H1 (cell line): ENCODE results near the gene MRTFA. TPM values are rescaled to one million over a fixed set of nuclear protein-coding genes. Genes with fewer than 3 reads are reported as not detected.

Source experiments
- CTCF ChIA-PET: fragments of 300-600 bp; sonication (Branson Sonifier 250); formaldehyde crosslinking; loops from one replicate; lab custom pipeline; 2021; ENCODE audit not compliant: partially characterized antibody; lab: Charles Lee
- POLR2A ChIA-PET: fragments of 300-600 bp; sonication (Branson Sonifier 250); formaldehyde crosslinking; loops from one replicate; lab custom pipeline; 2021; ENCODE audit warnings: inconsistent platforms; ENCODE audit not compliant: partially characterized antibody; lab: Charles Lee
- DNase-seq, 2 experiments: peaks; one replicate each; pipeline versions ENCODE4 v3.0.0 to v3.0.0-alpha.2; 2010 to 2022; ENCODE audit warnings: low spot score in 2 of 2, low read depth in 1 of 2, mixed read lengths in 1 of 2
- FAIRE-seq: peaks from 2 replicates; lab custom pipeline; 2011; peaks lifted over from hg19 to GRCh38; lab: Jason Lieb, UNC
- H2AFZ ChIP-seq: 2 replicates; pipeline ENCODE4 v1.8.1; 2012; ENCODE audit warnings: low read length, inconsistent platforms
- H2AK5ac ChIP-seq: 2 replicates; pipeline ENCODE4 v1.6.1; 2013; ENCODE audit warnings: low read depth, low read length
- H2BK120ac ChIP-seq: replicated peaks from 2 replicates; pipeline ENCODE3; 2013; ENCODE audit warnings: low read depth, low read length, inconsistent platforms
- H2BK12ac ChIP-seq: 2 replicates; pipeline ENCODE4 v1.6.1; 2013; ENCODE audit warnings: low read depth, low read length
- H2BK15ac ChIP-seq: 2 replicates; pipeline ENCODE4 v1.6.1; 2013; ENCODE audit warnings: low read length
- H2BK20ac ChIP-seq: 2 replicates; pipeline ENCODE4 v1.6.1; 2013; ENCODE audit warnings: low read length
- H2BK5ac ChIP-seq: 2 replicates; pipeline ENCODE4 v1.6.1; 2013; ENCODE audit warnings: low read depth, low read length
- H3K14ac ChIP-seq: 2 replicates; pipeline ENCODE4 v1.6.1; 2013; ENCODE audit warnings: inconsistent platforms; ENCODE audit not compliant: insufficient read length
- H3K18ac ChIP-seq: 2 replicates; pipeline ENCODE4 v1.6.1; 2013; ENCODE audit warnings: low read length; ENCODE audit errors: extremely low read depth
- H3K23ac ChIP-seq: 2 replicates; pipeline ENCODE4 v1.6.1; 2013; ENCODE audit warnings: inconsistent platforms; ENCODE audit not compliant: insufficient read length
- H3K23me2 ChIP-seq: 2 replicates; pipeline ENCODE4 v1.6.1; 2013; ENCODE audit warnings: low read depth, low read length
- H3K27ac ChIP-seq: 2 replicates; pipeline ENCODE4 v1.6.1; 2011; ENCODE audit warnings: low read depth, low read length, inconsistent platforms
- H3K27me3 ChIP-seq, 4 experiments: replicated peaks in 1 of 4; 1 replicate in 1 of 4; 2 replicates in 3 of 4; pipeline versions ENCODE4 v1.6.1 to v1.8.1; 2011 to 2013; ENCODE audit warnings: low read length in 3 of 4, mild to moderate bottlenecking in 3 of 4, inconsistent platforms in 2 of 4, mixed read lengths in 2 of 4, moderate library complexity in 1 of 4; ENCODE audit not compliant: control insufficient read depth in 3 of 4, insufficient read depth in 3 of 4; ENCODE audit errors: extremely low read depth in 1 of 4
- H3K36me3 ChIP-seq, 4 experiments: 2 replicates each; pipeline versions ENCODE4 v1.6.1 to v1.8.1; 2011 to 2013; ENCODE audit warnings: mild to moderate bottlenecking in 4 of 4, low read length in 3 of 4, moderate library complexity in 2 of 4, control low read depth in 1 of 4, inconsistent platforms in 1 of 4; ENCODE audit not compliant: insufficient read depth in 4 of 4, control insufficient read depth in 2 of 4
- H3K4ac ChIP-seq: replicated peaks from 2 replicates; pipeline ENCODE3; 2013; ENCODE audit warnings: low read length, low read depth, mixed read lengths, inconsistent platforms; ENCODE audit not compliant: insufficient read length
- H3K4me1 ChIP-seq, 4 experiments: replicated peaks in 1 of 4; 1 replicate in 1 of 4; 2 replicates in 3 of 4; pipeline versions ENCODE4 v1.6.1 to v1.8.1; 2011 to 2013; ENCODE audit warnings: low read length in 3 of 4, inconsistent platforms in 2 of 4, mixed read lengths in 1 of 4; ENCODE audit not compliant: insufficient read depth in 4 of 4, control insufficient read depth in 3 of 4
- H3K4me2 ChIP-seq, 2 experiments: 2 replicates each; pipeline versions ENCODE4 v1.6.1 to v1.8.1; 2011 to 2013; ENCODE audit warnings: low read depth in 2 of 2, low read length in 2 of 2, control low read depth in 1 of 2, inconsistent platforms in 1 of 2, mild to moderate bottlenecking in 1 of 2; ENCODE audit not compliant: insufficient read depth in 1 of 2
- H3K4me3 ChIP-seq, 4 experiments: fragments of 200-600, 300-600 bp in 1 of 4; sonication (generic), shearing (Covaris generic), sonication (Bioruptor Twin) in 1 of 4; 2 replicates each; pipeline versions ENCODE4 v1.5.1 to v1.8.1; 2011 to 2016; ENCODE audit warnings: low read length in 4 of 4, low read depth in 3 of 4, control low read depth in 2 of 4, inconsistent platforms in 2 of 4, mild to moderate bottlenecking in 2 of 4, mixed read lengths in 1 of 4, moderate library complexity in 1 of 4; ENCODE audit not compliant: insufficient read depth in 2 of 4; ENCODE audit errors: extremely low read depth in 1 of 4
- H3K56ac ChIP-seq: replicated peaks from 2 replicates; pipeline ENCODE3; 2013; ENCODE audit warnings: low read depth, mild to moderate bottlenecking, mixed read lengths, low read length, inconsistent platforms; ENCODE audit not compliant: insufficient read length
- H3K79me1 ChIP-seq: 2 replicates; pipeline ENCODE4 v1.6.1; 2013; ENCODE audit warnings: low read depth, low read length, control low read depth
- H3K79me2 ChIP-seq, 2 experiments: 2 replicates each; pipeline versions ENCODE4 v1.6.1 to v1.8.1; 2012 to 2013; ENCODE audit warnings: low read length in 2 of 2, mild to moderate bottlenecking in 2 of 2, inconsistent platforms in 1 of 2; ENCODE audit not compliant: insufficient read depth in 2 of 2, control insufficient read depth in 1 of 2
- H3K9ac ChIP-seq, 4 experiments: replicated peaks in 1 of 4; 1 replicate in 1 of 4; 2 replicates in 3 of 4; pipeline versions ENCODE4 v1.6.1 to v1.8.1; 2011 to 2013; ENCODE audit warnings: low read depth in 3 of 4, low read length in 3 of 4, control low read depth in 2 of 4, mild to moderate bottlenecking in 2 of 4, moderate library complexity in 2 of 4, inconsistent platforms in 1 of 4; ENCODE audit errors: extremely low read depth in 1 of 4
- H3K9me3 ChIP-seq, 2 experiments: 2 replicates each; pipeline versions ENCODE4 v1.6.1 to v1.8.1; 2012 to 2013; ENCODE audit warnings: mild to moderate bottlenecking in 2 of 2, moderate library complexity in 2 of 2, control low read depth in 1 of 2, inconsistent platforms in 1 of 2, low read depth in 1 of 2, low read length in 1 of 2, mixed read lengths in 1 of 2; ENCODE audit not compliant: insufficient read depth in 2 of 2
- H4K20me1 ChIP-seq, 2 experiments: replicated peaks in 1 of 2; 2 replicates each; pipeline versions ENCODE3 to v1.8.1; 2011 to 2013; ENCODE audit warnings: inconsistent platforms in 2 of 2, low read length in 2 of 2, mild to moderate bottlenecking in 1 of 2; ENCODE audit not compliant: insufficient read depth in 2 of 2, control insufficient read depth in 1 of 2
- H4K5ac ChIP-seq: 2 replicates; pipeline ENCODE4 v1.6.1; 2013; ENCODE audit warnings: low read length, low read depth, mixed read lengths, inconsistent platforms; ENCODE audit not compliant: insufficient read length
- H4K8ac ChIP-seq: 2 replicates; pipeline ENCODE4 v1.8.0; 2013; ENCODE audit warnings: mild to moderate bottlenecking, moderate library complexity, low read length, inconsistent platforms; ENCODE audit not compliant: insufficient read depth; ENCODE audit errors: extremely low read depth
- H4K91ac ChIP-seq: replicated peaks from 2 replicates; pipeline ENCODE3; 2013; ENCODE audit warnings: low read length, mixed read lengths, inconsistent platforms; ENCODE audit not compliant: insufficient read length
- CTBP2 ChIP-seq: IDR thresholded peaks from 2 replicates; pipeline ENCODE4 v1.7.0; 2011; ENCODE audit warnings: borderline replicate concordance, mild to moderate bottlenecking, moderate library complexity, mixed read lengths, low read length; ENCODE audit not compliant: insufficient read depth, insufficient read length
- GABPA ChIP-seq: IDR thresholded peaks from 2 replicates; pipeline ENCODE4 v1.6.1; 2011; ENCODE audit warnings: mild to moderate bottlenecking, low read length, moderate library complexity, borderline replicate concordance; ENCODE audit not compliant: insufficient read depth
- JUND ChIP-seq: IDR thresholded peaks from 2 replicates; pipeline ENCODE4 v1.6.1; 2011; ENCODE audit warnings: mild to moderate bottlenecking, improper control_type of control experiment, low read length
- NANOG ChIP-seq: IDR thresholded peaks from 2 replicates; pipeline ENCODE4 v1.6.1; 2011; ENCODE audit warnings: low read length, low read depth, mild to moderate bottlenecking, inconsistent platforms; ENCODE audit not compliant: insufficient read depth, poor library complexity, severe bottlenecking
- RFX5 ChIP-seq: IDR thresholded peaks from 2 replicates; pipeline ENCODE4 v1.6.1; 2011; ENCODE audit warnings: low read depth, low read length, improper control_type of control experiment, borderline replicate concordance
- RXRA ChIP-seq: IDR thresholded peaks from 2 replicates; pipeline ENCODE4 v1.6.1; 2011; ENCODE audit warnings: low read depth, mild to moderate bottlenecking, low read length, moderate library complexity; ENCODE audit not compliant: insufficient read depth
- SIN3A ChIP-seq, 2 experiments: IDR thresholded peaks in 1 of 2; conservative IDR thresholded peaks in 1 of 2; 2 replicates each; pipeline ENCODE4 v1.6.1; 2011 to 2012; ENCODE audit warnings: low read length in 2 of 2, improper control_type of control experiment in 1 of 2, low read depth in 1 of 2, mild to moderate bottlenecking in 1 of 2
- SIRT6 ChIP-seq: IDR thresholded peaks from one replicate; pipeline ENCODE4 v1.7.1; 2012; ENCODE audit warnings: low read length, inconsistent platforms
- SP2 ChIP-seq: IDR thresholded peaks from 2 replicates; pipeline ENCODE4 v1.6.1; 2012; ENCODE audit warnings: mild to moderate bottlenecking, low read length, inconsistent platforms
- TAF7 ChIP-seq: optimal IDR thresholded peaks from 2 replicates; pipeline ENCODE3; 2011; ENCODE audit warnings: low read depth, mild to moderate bottlenecking, inconsistent platforms, low read length, moderate library complexity, borderline replicate concordance
- TBP ChIP-seq: IDR thresholded peaks from 2 replicates; pipeline ENCODE4 v1.6.1; 2011; ENCODE audit warnings: low read depth, low read length, improper control_type of control experiment
- TCF12 ChIP-seq: IDR thresholded peaks from 2 replicates; pipeline ENCODE4 v1.6.1; 2011; ENCODE audit warnings: low read depth, mild to moderate bottlenecking, low read length
- WGBS, 2 experiments: shearing (Covaris generic) in 1 of 2; methylation state at CpG; one replicate each; pipeline versions ENCODE4 v1.1.6 to v1.1.7; 2013 to 2015; ENCODE audit warnings: low lambda C conversion rate in 2 of 2, mixed read lengths in 2 of 2, inconsistent platforms in 1 of 2, low coverage in 1 of 2, missing lambda C conversion rate in 1 of 2; ENCODE audit not compliant: insufficient replicate concordance in 2 of 2, insufficient coverage in 1 of 2, insufficient read length in 1 of 2; ENCODE audit errors: extremely low coverage in 1 of 2, missing lambda C conversion rate in 1 of 2; 5-methylcytosine and 5-hydroxymethylcytosine counted together
- polyA plus RNA-seq, 7 experiments: library from polyadenylated mRNA; depleted of rRNA in 3 of 7; stranded (reverse) in 5 of 7; unstranded in 2 of 7; fragments of >200 nt in 5 of 7; fragments of 200-250 nt in 2 of 7; gene quantifications; 1 replicate in 5 of 7; 2 replicates in 1 of 7; 4 replicates in 1 of 7; pipeline versions ENCODE4 v1.2.1 to v1.2.3, GENCODE V29; 2011 to 2013; ENCODE audit warnings: missing spikeins in 2 of 7, mixed read lengths in 2 of 7
- total RNA-seq: library from RNA; stranded (reverse); fragmentation: NEBNext Ultra II Directional; extraction: Animal tissue kit (Norgen Biotek cat#: 25700); gene quantifications from 2 replicates; pipeline ENCODE4 v1.2.1, GENCODE V29; 2021
- TF ChIP-seq, protein P1 (sequence below): IDR thresholded peaks from 2 replicates; pipeline ENCODE4 v1.6.1; 2011; ENCODE audit warnings: low read length, improper control_type of control experiment

The MRTFA gene
- total and polyA plus RNA-seq, 2 of the 8 experiments (the other 6 are each of a cell fraction or from before 2014, with no cell fraction given): 5.4 to 37.9 TPM

DNA sequence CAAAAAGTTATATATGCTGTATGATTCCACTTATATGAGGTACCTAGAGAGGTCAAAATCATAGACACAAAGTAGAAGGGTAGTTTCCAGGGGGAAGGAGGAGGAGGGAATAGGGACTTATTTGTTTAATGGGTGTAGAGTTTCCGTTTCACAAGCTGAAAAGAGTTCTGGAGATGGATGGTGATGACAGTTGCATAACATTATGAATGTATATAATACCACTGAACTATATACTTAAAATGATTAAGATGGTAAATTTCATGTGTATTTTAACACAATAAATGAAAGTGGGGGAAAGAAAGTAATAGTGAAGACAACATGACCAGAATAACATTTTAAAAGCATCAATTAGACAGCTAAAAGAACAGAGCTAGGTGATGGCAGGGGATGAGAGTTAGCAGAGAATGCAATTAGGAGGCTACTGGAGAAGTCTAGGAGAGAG, 51.2 kb downstream of the MRTFA start:
- Histone ChIP-seq H3K4me3 (no peak overlapping the region), H3K4me2 (no peak overlapping the region), H2BK120ac (no peak overlapping the region), H3K56ac (no peak overlapping the region), H3K23me2 (no peaks in the 10 kb centered on the region), H2BK12ac (no peak overlapping the region), H3K9me3 (peaks cover 3 to 6% of the 10 kb centered on the region in 2 experiments; a peak in 3 of 4 replicates), H2BK15ac (no peak overlapping the region), H4K5ac (no peak overlapping the region), H3K14ac (no peak overlapping the region), H4K91ac (no peak overlapping the region), H2BK20ac (no peak overlapping the region), H4K8ac (no peak overlapping the region), H3K79me1 (no peaks in the 10 kb centered on the region), H2AK5ac (no peak overlapping the region), H3K27ac (no peak overlapping the region), H3K18ac (no peak overlapping the region), H3K4me1 (no peaks in the 10 kb centered on the region), H2AFZ (no peak overlapping the region), H3K23ac (no peak overlapping the region), H3K79me2 (peaks cover 0 to 2% of the 10 kb centered on the region in 2 experiments; a peak in 1 of 4 replicates), H3K27me3 (no peaks in the 10 kb centered on the region), H3K4ac (no peak overlapping the region), H4K20me1 (peaks cover 0 to 1% of the 10 kb centered on the region in 2 experiments), H3K9ac (no peak overlapping the region), H3K36me3 (peaks cover 0 to 6% (median 2%) of the 10 kb centered on the region in 4 experiments; a peak in 2 of 8 replicates), H2BK5ac (no peak overlapping the region)
- DNase-seq (no peak), FAIRE-seq (no peak)
- CTCF ChIA-PET: interaction anchor here (0.6 kb wide), 1 partner anchor 237 kb away, joined by 3 read pairs; no protein-coding TSS in a partner anchor
- POLR2A ChIA-PET: no interaction called here
- 92% methylated on average over 1 of the region's 1 CpG; no CpG with 5 or more reads in 1 of the 2 experiments for WGBS, 2 experiments
- TF ChIP-seq GABPA: no peak
- no peak for TF ChIP-seq RXRA
- no peak for TF ChIP-seq TCF12
- TF ChIP-seq NANOG: no peak
- no peak for TF ChIP-seq SIN3A (conservative IDR thresholded peaks at IDR 0.05 in 1 of 2, IDR thresholded peaks at IDR 0.05 in 1 of 2; ENCODE audit: low read depth in 1 of 2, low read length in 2 of 2)
- no peak for TF ChIP-seq JUND
- TF ChIP-seq TAF7: no peak
- TF ChIP-seq SP2: no peak
- TF ChIP-seq SIRT6: no peak
- no peak for TF ChIP-seq CTBP2
- no peak for TF ChIP-seq RFX5
- no peak for TF ChIP-seq TBP
- TF ChIP-seq, protein P1, sequence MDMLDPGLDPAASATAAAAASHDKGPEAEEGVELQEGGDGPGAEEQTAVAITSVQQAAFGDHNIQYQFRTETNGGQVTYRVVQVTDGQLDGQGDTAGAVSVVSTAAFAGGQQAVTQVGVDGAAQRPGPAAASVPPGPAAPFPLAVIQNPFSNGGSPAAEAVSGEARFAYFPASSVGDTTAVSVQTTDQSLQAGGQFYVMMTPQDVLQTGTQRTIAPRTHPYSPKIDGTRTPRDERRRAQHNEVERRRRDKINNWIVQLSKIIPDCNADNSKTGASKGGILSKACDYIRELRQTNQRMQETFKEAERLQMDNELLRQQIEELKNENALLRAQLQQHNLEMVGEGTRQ: no peak
